ENCODE results near the gene TMEM132D.

TMEM132D gene

DNA sequence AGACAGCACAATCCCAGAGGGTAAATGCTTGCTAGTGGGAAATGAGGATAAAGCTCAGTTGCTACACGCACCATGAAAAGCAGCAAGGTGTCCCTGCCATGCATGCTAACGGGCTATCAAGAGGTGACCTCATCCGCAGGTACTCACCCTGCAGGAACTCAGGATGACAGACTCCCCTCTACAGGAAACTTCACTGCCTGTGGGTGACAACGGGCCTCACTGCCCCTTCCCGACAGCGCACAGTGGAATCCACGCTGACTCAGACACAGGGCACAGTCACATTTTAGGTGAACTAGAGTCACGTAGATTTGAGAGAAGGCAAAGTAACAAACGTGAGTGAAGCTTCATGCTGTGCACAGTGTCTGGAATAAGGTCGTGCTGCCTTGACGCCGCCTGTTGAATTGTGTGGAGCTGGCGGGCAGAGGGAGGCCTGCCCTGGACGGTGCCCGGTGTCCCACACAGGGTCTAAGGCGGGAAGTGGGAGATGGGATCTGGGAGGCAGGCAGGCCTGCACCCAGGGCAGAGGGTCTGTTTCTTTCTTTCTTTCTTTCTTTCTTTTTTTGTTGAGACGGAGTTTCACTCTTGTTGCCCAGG, 331.8 kb downstream of the TMEM132D start:
- Mint-ChIP-seq H3K4me1 (peaks cover 10% of the 10 kb centered on the region), H3K27me3 (ENCODE audit: low read depth, poor library complexity) (peaks cover 4% of the 10 kb centered on the region), H3K36me3 (ENCODE audit: low read depth) (no peaks in the 10 kb centered on the region), H3K4me3 (no peak overlapping the region), H3K9me3 (peaks cover 1% of the 10 kb centered on the region), H3K27ac (no peak overlapping the region)
- no peak for DNase-seq
- TF ChIP-seq, protein P1, sequence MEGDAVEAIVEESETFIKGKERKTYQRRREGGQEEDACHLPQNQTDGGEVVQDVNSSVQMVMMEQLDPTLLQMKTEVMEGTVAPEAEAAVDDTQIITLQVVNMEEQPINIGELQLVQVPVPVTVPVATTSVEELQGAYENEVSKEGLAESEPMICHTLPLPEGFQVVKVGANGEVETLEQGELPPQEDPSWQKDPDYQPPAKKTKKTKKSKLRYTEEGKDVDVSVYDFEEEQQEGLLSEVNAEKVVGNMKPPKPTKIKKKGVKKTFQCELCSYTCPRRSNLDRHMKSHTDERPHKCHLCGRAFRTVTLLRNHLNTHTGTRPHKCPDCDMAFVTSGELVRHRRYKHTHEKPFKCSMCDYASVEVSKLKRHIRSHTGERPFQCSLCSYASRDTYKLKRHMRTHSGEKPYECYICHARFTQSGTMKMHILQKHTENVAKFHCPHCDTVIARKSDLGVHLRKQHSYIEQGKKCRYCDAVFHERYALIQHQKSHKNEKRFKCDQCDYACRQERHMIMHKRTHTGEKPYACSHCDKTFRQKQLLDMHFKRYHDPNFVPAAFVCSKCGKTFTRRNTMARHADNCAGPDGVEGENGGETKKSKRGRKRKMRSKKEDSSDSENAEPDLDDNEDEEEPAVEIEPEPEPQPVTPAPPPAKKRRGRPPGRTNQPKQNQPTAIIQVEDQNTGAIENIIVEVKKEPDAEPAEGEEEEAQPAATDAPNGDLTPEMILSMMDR (IDR thresholded peaks at IDR 0.05), result no peak

DNA sequence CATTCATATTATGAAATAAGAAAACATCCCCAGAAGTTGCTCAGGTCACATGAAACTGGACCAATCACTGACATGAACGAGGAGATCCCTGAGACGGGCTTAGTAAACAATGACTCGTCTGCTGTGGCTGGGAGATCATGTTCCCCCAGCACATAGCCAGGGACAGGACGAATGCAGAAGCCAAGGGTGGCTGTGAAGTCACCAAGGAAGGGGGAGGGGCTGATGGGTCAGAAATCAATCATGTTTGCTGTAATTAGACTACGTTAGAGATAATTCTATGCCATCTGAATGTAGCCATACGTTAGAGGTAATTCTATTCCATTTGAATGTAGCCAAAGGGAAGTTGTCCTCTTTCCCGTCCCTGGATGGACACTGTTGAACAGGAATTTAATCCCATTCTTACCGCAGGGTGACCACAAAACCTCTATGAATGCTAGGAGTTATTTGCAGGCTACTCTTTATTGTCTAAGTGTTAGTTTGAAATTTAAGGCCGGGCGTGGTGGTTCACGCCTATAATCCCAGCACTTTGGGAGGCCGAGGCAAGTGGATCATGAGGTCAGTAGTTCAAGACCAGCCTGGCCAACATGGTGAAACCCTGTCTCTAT, 332.9 kb downstream of the TMEM132D start:
- Mint-ChIP-seq H3K4me1 (peaks cover 10% of the 10 kb centered on the region), H3K27me3 (ENCODE audit: low read depth, poor library complexity) (peaks cover 4% of the 10 kb centered on the region), H3K4me3 (no peak overlapping the region), H3K36me3 (ENCODE audit: low read depth) (no peaks in the 10 kb centered on the region), H3K9me3 (peaks cover 5% of the 10 kb centered on the region), H3K27ac (no peak overlapping the region)
- TF ChIP-seq, protein P1 (IDR thresholded peaks at IDR 0.05), result no peak
- no peak for DNase-seq

DNA sequence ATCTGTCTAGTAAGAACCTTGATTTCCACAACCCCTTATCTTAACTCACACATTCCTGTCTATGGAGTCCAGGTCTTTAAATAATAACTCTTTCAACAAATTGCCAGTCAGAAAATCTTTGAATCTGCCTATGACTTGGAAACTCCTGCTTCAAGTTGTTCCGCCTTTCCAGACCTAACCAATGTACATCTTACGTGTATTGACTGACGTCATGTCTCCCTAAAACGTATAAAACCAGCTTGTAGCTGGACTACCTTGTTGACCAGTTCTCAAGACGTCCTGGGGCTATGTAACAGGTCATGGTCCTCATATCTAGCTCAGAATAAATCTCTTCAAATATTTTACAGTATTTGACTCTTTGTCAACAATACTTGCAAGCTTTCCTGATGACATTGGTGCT, 337.0 kb downstream of the TMEM132D start:
- Mint-ChIP-seq H3K4me3 (no peak overlapping the region), H3K9me3 (peaks cover 13% of the 10 kb centered on the region), H3K27ac (no peak overlapping the region), H3K36me3 (ENCODE audit: low read depth) (no peaks in the 10 kb centered on the region), H3K27me3 (ENCODE audit: low read depth, poor library complexity) (peaks cover 8% of the 10 kb centered on the region), H3K4me1 (peaks cover 10% of the 10 kb centered on the region)
- DNase-seq, result no peak
- TF ChIP-seq, protein P1 (IDR thresholded peaks at IDR 0.05), result no peak

DNA sequence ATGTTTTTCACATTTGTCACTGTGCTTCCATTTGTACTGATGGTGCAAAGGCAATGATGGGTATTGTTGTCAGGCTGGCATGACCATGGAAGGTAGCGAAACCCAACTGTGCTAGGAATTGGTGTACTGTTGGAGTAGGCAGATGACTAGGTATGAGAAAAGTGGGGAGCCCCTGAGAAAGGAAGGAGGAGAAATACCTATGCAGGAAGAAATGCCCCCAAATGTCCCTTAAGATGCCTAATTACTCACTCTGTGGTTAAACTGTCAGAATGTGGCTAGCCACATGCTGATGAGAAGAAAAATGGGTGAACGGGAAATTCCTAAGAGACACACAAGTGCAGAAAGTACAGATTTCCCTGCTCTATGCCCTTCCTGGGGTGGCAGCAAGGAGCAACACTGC, 339.1 kb downstream of the TMEM132D start:
- TF ChIP-seq, protein P1 (IDR thresholded peaks at IDR 0.05), result no peak
- DNase-seq, result no peak

DNA sequence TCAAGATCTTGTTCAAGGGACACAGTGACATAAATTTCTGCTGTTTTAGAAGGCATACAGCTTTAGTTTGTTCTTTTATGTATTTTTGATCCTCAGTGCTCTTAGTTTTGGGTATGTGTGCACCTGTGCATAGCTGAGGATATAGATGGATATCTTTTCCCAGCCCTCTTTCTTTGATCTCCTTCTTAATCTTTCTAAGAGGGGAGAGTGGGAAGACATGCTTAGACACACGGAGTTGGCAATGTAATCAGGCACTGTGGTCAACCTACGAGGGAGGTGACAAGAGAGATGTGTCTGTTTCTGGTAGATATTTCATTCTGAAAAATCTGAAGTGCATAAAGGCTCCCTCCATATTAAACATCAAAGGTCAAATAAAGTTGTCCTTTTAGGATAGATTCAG, 340.6 kb downstream of the TMEM132D start:
- H3K4me1 Mint-ChIP-seq, result no peaks in the 10 kb centered on the region
- peaks cover 14% of the 10 kb centered on the region for H3K9me3 Mint-ChIP-seq
- no peak for DNase-seq
- no peaks in the 10 kb centered on the region for H3K36me3 Mint-ChIP-seq (ENCODE audit: low read depth)
- H3K4me3 Mint-ChIP-seq, result no peak overlapping the region
- no peak overlapping the region for H3K27ac Mint-ChIP-seq
- H3K27me3 Mint-ChIP-seq (ENCODE audit: low read depth, poor library complexity), result peaks cover 16% of the 10 kb centered on the region
- TF ChIP-seq, protein P1 (IDR thresholded peaks at IDR 0.05), result no peak

More for the DNA sequence above, 339.1 kb downstream of the TMEM132D start:
- H3K36me3 Mint-ChIP-seq (ENCODE audit: low read depth), result no peaks in the 10 kb centered on the region
- no peaks in the 10 kb centered on the region for H3K4me1 Mint-ChIP-seq
- no peak overlapping the region for H3K27ac Mint-ChIP-seq
- no peak overlapping the region for H3K4me3 Mint-ChIP-seq
- peaks cover 13% of the 10 kb centered on the region for H3K9me3 Mint-ChIP-seq
- H3K27me3 Mint-ChIP-seq (ENCODE audit: low read depth, poor library complexity), result peaks cover 11% of the 10 kb centered on the region

DNA sequence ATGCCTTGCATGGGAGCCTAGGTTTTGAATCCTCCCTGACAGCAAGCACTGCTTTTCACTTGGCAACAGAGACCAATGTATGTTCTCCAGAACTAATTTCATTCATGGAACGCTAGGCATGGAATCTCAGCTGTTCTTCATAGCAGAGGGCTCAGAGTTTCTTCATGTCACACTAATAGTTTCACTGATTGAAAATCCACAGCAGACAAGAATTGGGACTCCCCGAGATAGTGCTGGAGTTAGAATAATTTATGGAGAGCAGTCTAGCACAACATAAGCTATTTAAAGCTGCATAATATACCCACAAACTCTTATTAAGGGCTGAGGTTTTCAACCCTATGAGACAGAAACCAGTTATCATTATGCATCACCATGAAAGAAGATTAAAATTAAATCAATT, 342.5 kb downstream of the TMEM132D start:
- DNase-seq, result no peak
- no peaks in the 10 kb centered on the region for H3K4me1 Mint-ChIP-seq
- TF ChIP-seq, protein P1 (IDR thresholded peaks at IDR 0.05), result no peak
- H3K27ac Mint-ChIP-seq, result no peak overlapping the region
- peaks cover 27% of the 10 kb centered on the region for H3K27me3 Mint-ChIP-seq (ENCODE audit: low read depth, poor library complexity)
- no peaks in the 10 kb centered on the region for H3K36me3 Mint-ChIP-seq (ENCODE audit: low read depth)
- no peak overlapping the region for H3K4me3 Mint-ChIP-seq
- peaks cover 13% of the 10 kb centered on the region for H3K9me3 Mint-ChIP-seq

Measured in nephron progenitor cell (in vitro differentiated cells).